Measurements from ENCODE around the gene KLHL15.

Gene KLHL15

GRCh38 chrX:23945206-23945605 is 81.8 kb downstream of the KLHL15 start:
- no peak for DNase-seq

- no peak for DNase-seq
These were observed 82.8 kb downstream of the KLHL15 start for GRCh38 chrX:23944234-23944633.

DNA sequence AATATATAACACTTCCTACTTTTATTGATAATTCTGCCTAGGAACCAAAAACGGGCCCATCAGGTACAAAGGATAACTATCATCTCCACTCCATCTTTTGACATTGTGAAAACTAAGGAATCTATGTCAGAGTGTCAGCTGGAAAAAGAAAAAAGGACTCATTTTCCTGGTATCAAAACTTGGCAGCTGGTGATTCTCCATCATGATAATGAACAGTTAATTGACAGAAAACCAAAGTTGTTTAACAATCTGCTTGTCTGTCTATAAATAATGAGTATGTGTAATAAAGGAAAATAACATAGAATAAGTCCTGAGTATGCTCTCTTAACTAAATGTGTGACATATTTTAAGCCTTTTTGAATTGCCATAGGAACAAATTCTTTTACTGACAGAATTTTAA is 87.8 kb downstream of the KLHL15 start:
- no peak for DNase-seq

- DNase-seq = no peak
These were observed 88.3 kb downstream of the KLHL15 start for GRCh38 chrX:23938690-23939089.

GRCh38 chrX:23937100-23937499 is 89.9 kb downstream of the KLHL15 start:
- peak; percentile 63 to 78 for DNase-seq

DNA sequence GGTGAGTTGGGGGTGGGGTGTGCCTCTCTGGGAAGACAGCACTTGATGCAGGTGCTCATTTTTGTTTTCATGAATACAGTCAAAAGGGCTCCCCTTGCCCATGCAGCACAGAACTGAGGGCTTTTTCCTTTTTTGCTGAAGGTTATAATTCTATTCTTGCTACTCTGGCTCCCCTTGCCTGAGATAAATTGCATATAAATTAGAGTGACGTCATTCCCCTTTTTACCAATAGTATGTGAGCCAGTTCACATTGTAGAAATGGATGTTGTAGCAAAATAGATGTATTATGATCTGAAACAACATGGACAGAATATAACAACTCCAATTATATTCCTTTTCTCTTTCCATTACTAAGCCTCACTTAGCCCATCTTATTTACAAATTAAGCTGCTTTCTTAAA is 90.8 kb downstream of the KLHL15 start:
- DNase-seq = peak; percentile 20 to 61

DNA sequence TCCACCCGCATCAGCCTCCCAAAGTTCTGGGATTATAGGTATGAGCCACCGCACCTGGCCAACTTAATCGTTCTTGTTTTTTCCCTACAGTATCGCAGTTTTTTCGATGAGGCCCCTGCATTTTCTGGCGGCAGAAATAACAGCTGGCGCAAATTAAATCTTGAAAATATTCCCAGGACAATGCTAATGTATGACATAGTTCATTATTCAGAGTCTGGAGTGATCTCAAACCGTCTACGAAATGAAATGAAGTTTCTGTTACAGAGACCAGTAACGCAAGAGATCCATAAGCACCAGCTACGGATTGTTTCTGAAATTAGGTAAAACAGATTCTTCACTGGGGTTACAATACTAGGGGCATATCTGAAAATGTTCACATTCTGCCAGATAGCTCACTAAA is 91.9 kb downstream of the KLHL15 start:
- no peak for DNase-seq

Measured in NCI-H524 (cell line).